GM19467 (cell line): ENCODE measurements around the gene TPM1.
"Not testable (repeated sequence)": the region's sequence is repeated elsewhere in the genome, so short reads cannot be mapped to it uniquely, and the experiment has no call there.

Source experiments
- ATAC-seq: cut with Tn5 transposase; IDR thresholded peaks from one replicate; pipeline ENCODE4 v1.9.1; 2021; ENCODE audit warnings: mild to moderate bottlenecking, moderate library complexity; ENCODE audit not compliant: unreplicated experiment

TPM1 gene

GRCh38 chr15:63090887-63091286 lies 48.3 kb downstream of the TPM1 start:
- ATAC-seq, result no peak

- ATAC-seq, result no peak
These were observed 49.3 kb downstream of the TPM1 start for GRCh38 chr15:63091679-63092446.

DNA sequence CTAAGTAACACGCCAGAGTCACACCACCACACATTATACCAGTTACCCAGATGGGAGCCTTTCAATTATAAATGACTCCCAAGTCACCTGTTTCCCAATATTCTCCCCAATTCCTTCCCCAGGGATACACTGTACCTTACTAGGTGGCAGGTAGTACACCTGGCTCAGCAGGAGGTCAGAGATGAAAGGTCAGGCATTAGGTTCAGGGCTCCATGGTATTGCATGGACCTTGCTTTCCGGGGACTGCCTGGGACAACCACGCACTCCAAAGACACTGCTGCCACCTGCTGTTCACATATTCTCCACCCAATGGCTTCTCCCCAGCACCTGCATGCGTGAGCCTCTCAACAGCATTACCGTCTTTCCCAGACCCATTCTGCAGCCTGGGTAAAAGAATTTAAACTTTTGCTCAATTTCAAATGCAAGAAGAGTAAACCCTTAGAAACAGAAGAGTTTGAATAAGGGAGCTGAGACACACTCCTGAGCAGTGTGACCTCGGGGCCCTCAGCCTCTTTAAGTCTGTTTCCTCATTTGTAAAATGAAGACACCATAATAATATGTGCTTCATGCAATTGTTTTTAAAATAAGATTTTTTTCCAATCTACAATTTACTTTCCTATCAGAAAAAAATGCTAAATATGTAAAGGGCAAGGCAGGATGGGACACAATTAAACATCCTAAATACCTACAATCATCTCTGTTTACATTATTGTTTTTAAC lies 51.1 kb downstream of the TPM1 start:
- no peak for ATAC-seq

DNA sequence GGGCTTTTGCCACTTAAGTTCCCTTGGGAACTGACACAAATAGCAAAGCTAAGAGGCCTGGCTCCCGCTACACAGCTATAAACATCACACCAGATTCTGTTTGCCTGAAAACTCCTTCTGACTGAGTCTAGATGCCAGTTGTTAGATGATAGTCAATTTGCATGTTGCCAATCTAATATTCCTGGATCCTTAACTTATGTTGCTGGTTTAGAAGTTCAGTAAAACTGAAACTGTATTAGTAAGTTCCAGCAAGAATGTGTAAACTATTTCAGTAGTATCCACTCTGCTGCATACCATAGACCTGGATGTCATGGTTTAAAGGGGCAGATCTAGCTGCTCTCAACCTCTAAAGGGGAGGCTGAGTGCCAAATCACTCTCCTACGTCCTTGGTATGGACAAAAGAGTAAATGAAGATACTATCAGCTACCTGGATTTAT lies 52.0 kb downstream of the TPM1 start:
- ATAC-seq, result no peak

GRCh38 chr15:63096178-63096577 lies 53.6 kb downstream of the TPM1 start:
- ATAC-seq, result no peak

DNA sequence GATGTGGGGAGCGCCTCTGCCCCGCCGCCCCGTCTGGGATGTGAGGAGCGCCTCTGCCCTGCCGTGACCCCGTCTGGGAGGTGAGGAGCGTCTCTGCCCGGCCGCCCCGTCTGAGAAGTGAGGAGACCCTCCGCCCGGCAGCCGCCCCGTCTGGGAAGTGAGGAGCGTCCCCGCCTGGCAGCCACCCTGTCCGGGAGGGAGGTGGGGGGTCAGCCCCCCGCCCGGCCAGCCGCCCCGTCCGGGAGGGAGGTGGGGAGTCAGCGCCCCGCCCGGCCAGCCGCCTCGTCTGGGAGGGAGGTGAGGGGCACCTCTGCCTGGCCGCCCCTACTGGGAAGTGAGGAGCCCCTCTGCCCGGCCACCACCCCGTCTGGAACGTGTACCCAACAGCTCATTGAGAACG lies 56.4 kb downstream of the TPM1 start:
- ATAC-seq, result not testable (repeated sequence)

- ATAC-seq, result not testable (repeated sequence)
These were observed 57.0 kb downstream of the TPM1 start for GRCh38 chr15:63099581-63099980.

DNA sequence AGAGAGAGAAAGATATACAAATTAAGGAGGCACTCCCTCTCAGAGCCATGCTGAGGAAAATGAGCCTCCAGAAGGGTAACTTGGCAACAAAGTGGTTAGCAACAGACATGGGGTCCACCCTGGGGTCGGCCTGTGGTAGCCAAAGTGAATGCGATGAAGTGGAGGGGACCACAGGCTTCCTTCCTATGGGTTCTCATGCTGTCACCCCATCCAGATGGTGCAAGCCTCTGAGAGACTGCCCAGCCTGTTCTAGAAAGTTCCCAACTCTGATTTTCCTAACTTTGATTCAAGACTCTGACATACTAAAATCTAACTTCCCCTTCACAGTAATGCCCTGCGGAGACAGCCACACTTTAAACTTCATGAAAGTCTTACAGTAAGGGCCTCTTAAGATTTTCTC lies 60.9 kb downstream of the TPM1 start:
- ATAC-seq, result no peak

DNA sequence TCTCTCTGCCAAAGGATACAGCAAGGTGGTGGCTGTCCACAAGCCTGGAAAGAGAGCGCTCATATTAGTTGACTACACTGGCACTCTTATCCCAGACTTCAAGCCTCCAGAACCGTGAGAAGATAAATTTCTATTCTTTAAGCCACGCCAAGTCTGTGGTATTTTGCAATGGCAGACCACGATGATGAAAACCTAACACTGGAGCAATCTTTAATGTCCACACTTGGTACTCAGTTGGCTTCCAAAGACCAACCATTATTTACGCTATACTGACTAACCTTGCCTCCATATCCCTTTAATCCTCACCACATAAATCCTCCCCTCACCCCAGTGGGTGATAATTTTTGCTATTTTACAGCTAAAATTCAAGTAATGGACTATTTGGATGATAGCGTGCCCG lies 62.2 kb downstream of the TPM1 start:
- no peak for ATAC-seq

- ATAC-seq, result not testable (repeated sequence)
These were observed 62.8 kb downstream of the TPM1 start for GRCh38 chr15:63105354-63105753.

- no peak for ATAC-seq
These were observed 65.5 kb downstream of the TPM1 start for GRCh38 chr15:63107895-63108546.

DNA sequence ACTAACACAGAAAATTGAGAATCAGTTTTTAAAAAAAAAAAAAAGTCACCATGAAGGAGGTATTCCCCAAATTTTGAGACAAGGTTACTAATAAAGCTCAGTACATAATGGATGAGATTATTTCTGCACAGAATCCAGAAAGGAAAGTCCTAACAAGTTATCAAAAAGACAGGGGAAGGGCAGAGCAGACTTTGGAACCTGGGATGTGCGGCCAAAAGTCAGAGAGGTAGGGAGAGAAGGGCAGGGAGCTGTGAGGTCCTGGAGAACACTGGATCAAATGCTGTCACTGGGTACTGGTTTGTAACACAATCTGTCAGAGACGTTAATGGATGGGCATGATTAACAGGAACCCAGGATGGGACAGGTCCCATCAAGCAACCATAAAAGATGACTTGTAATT lies 67.0 kb downstream of the TPM1 start:
- ATAC-seq, result no peak

- ATAC-seq, result no peak
These were observed 67.4 kb downstream of the TPM1 start for GRCh38 chr15:63109920-63110319.

DNA sequence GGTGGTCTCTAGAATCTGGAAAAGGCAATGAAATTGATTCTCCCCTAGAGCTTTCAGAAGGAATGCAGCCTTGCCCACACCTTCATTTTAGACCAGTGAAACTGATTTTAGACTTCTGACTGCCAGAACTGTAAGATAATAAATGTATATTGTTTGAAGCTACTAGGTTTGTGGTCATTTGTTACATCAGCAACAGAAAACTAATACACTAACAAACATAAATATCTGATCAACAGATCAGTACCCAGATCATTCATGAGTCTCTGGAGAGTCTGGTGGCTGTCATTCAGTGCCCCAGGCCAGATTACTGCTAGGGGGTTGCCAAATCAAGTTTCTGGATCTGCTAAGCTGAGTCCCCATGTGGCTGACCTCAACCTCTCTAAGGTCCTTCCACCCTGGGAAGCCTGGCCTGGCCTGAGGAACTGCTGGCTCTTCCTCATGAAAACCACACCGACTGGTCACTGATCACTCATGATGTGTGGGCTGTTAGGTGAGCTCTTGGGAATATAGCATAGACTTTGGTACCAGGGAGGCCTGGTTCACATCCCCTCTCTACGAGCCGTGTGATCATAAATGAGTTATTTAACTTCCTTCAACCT lies 68.0 kb downstream of the TPM1 start:
- ATAC-seq, result no peak

DNA sequence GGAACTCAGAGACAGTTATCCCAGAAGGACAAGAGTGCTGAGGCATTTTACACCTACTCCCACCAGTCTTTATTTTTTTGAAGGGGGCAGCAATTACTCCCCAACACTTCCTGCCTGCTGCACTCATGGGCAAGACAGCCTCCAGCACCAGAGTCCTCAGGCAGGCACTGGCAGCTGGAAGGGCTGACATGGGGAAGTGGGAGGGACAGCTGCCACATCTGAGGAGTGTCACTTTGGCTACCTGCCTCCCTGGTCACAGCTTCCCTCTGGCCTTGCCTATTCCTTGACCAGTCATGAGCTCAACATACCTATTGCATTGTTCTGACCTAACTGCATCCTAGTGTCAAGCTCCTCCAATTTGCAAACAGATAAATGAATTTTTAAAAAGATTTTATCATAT lies 68.9 kb downstream of the TPM1 start:
- ATAC-seq, result no peak

DNA sequence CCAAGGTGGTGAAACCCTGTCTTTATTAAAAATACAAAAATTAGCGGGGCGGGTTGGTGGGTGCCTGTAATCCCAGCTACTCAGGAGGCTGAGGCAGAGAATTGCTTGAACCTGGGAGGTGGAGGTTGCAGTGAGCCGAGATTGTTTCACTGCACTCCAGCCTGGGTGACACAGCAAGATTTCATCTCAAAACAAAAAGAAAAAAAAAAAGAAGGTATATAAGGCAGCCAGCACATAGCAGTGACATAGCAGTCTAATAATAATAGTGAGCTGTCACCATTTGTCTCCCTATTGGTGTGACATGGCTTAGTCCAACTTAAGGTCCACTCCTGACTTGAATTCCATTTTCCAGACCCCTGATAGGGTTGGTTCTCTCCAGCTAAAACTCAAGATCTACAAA lies 70.3 kb downstream of the TPM1 start:
- no peak for ATAC-seq

GRCh38 chr15:63114465-63114864 lies 71.9 kb downstream of the TPM1 start:
- no peak for ATAC-seq
